H1 (cell line): ENCODE data around the gene RPL7L1.

Experiments used
- ATF3 ChIP-seq: IDR thresholded peaks from 2 replicates; pipeline ENCODE4 v1.6.1; 2011; ENCODE audit warnings: low read depth, mild to moderate bottlenecking, low read length; ENCODE audit not compliant: insufficient read depth
- BRCA1 ChIP-seq: IDR thresholded peaks from 2 replicates; pipeline ENCODE4 v1.6.1; 2012; ENCODE audit warnings: low read depth, low read length, improper control_type of control experiment
- CTCF ChIP-seq, 3 experiments: IDR thresholded peaks; 1 replicate in 2 of 3; 2 replicates in 1 of 3; pipeline versions ENCODE4 v1.5.1 to v1.6.1; 2011; ENCODE audit warnings: low read length in 3 of 3, mild to moderate bottlenecking in 3 of 3, inconsistent platforms in 2 of 3, low read depth in 1 of 3, moderate library complexity in 1 of 3; ENCODE audit not compliant: insufficient read depth in 1 of 3; ENCODE audit errors: control extremely low read depth in 1 of 3
- EZH2 ChIP-seq: fragments of 200-600 bp; sonication (generic); IDR thresholded peaks from 2 replicates; pipeline ENCODE4 v1.7.1; 2012; ENCODE audit warnings: low read depth, mild to moderate bottlenecking, moderate library complexity, low read length, inconsistent platforms; ENCODE audit not compliant: severe bottlenecking
- FOSL1 ChIP-seq: IDR thresholded peaks from 2 replicates; pipeline ENCODE4 v1.6.1; 2011; ENCODE audit warnings: mild to moderate bottlenecking, low read depth, low read length, moderate library complexity; ENCODE audit not compliant: insufficient read depth
- HDAC6 ChIP-seq: IDR thresholded peaks from one replicate; pipeline ENCODE4 v1.7.1; 2012; ENCODE audit warnings: low read depth, mild to moderate bottlenecking, inconsistent platforms, low read length, moderate library complexity
- POLR2AphosphoS5 ChIP-seq: IDR thresholded peaks from 2 replicates; pipeline ENCODE4 v1.6.1; 2011; ENCODE audit warnings: low read depth, low read length

GRCh38 chr6:42851599-42851998, 27.8 kb upstream of the RPL7L1 start:
- TF ChIP-seq FOSL1 (no peak), EZH2 (no peak), BRCA1 (no peak), CTCF (IDR thresholded peaks at IDR 0.05; ENCODE audit: control extremely low read depth in 1 of 3, insufficient read depth in 1 of 3, low read depth in 1 of 3, low read length in 3 of 3) (no peak), POLR2AphosphoS5 (no peak), HDAC6 (no peak), ATF3 (no peak)
